Central memory CD8-positive, alpha-beta T cell (primary cell): ENCODE results near the gene PCDHA9.
"Not testable (repeated sequence)": the region's sequence is repeated elsewhere in the genome, so short reads cannot be mapped to it uniquely, and the experiment has no call there.

Source experiments
- ATAC-seq: fragments of 150-1000 bp; cut with Tn5 transposase; replicated peaks from 2 replicates; pipeline ENCODE4 v1.10.0; 2022; ENCODE audit warnings: mild to moderate bottlenecking, moderate FRiP score, moderate number of reproducible peaks; ENCODE audit not compliant: poor library complexity, severe bottlenecking; ENCODE audit errors: extremely low read depth
- DNase-seq, 2 donors: peaks; one replicate each; pipeline ENCODE4 v3.0.0; 2021; ENCODE audit warnings: low spot score in 2 of 2
- H3K27ac Mint-ChIP-seq: one replicate; pipeline ENCODE4 v1.8.0; 2022; ENCODE audit warnings: low read depth, mild to moderate bottlenecking, moderate library complexity, mixed read lengths
- H3K27me3 Mint-ChIP-seq: one replicate; pipeline ENCODE4 v1.8.0; 2022; ENCODE audit warnings: mixed read lengths
- H3K36me3 Mint-ChIP-seq: one replicate; pipeline ENCODE4 v1.8.0; 2022; ENCODE audit warnings: mild to moderate bottlenecking, moderate library complexity, mixed read lengths; ENCODE audit not compliant: insufficient read depth
- H3K4me1 Mint-ChIP-seq: one replicate; pipeline ENCODE4 v1.8.0; 2022; ENCODE audit warnings: mixed read lengths
- H3K4me3 Mint-ChIP-seq: one replicate; pipeline ENCODE4 v1.8.0; 2022; ENCODE audit warnings: mild to moderate bottlenecking, moderate library complexity, mixed read lengths
- H3K9me3 Mint-ChIP-seq: one replicate; pipeline ENCODE4 v1.8.0; 2022; ENCODE audit warnings: mixed read lengths

PCDHA9 gene, protein sequence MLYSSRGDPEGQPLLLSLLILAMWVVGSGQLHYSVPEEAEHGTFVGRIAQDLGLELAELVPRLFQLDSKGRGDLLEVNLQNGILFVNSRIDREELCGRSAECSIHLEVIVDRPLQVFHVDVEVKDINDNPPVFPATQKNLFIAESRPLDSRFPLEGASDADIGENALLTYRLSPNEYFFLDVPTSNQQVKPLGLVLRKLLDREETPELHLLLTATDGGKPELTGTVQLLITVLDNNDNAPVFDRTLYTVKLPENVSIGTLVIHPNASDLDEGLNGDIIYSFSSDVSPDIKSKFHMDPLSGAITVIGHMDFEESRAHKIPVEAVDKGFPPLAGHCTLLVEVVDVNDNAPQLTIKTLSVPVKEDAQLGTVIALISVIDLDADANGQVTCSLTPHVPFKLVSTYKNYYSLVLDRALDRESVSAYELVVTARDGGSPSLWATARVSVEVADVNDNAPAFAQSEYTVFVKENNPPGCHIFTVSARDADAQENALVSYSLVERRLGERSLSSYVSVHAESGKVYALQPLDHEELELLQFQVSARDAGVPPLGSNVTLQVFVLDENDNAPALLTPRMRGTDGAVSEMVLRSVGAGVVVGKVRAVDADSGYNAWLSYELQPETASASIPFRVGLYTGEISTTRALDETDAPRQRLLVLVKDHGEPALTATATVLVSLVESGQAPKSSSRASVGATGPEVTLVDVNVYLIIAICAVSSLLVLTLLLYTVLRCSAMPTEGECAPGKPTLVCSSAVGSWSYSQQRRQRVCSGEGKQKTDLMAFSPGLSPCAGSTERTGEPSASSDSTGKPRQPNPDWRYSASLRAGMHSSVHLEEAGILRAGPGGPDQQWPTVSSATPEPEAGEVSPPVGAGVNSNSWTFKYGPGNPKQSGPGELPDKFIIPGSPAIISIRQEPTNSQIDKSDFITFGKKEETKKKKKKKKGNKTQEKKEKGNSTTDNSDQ

DNA sequence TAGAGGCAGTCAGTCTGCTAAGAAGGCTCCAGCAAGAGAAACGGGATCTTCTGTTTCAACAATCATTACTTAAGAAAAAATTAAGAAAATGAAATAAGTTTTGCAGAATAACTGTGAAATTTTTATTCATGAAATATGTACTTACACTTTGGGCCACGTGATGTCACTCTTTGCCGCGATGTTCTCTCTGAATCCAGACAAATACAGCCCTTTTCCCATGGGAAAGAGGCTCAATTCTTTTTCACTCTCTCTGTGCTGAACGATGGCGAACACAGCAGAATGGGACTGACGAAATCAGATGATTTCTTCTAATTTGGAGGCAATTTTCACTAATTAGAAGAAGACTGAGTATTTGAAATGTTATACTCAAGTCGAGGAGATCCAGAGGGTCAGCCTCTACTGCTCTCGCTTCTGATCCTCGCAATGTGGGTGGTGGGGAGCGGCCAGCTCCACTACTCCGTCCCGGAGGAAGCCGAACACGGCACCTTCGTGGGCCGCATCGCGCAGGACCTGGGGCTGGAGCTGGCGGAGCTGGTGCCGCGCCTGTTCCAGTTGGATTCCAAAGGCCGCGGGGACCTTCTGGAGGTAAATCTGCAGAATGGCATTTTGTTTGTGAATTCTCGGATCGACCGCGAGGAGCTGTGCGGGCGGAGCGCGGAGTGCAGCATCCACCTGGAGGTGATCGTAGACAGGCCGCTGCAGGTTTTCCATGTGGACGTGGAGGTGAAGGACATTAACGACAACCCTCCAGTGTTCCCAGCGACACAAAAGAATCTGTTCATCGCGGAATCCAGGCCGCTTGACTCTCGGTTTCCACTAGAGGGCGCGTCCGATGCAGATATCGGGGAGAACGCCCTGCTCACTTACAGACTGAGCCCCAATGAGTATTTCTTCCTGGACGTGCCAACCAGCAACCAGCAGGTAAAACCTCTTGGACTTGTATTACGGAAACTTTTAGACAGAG, at the start of gene PCDHA9:
TSS of gene PCDHA9 (plus strand) at position 244 of the 964 bp plus-strand sequence. CDS start at position 358, 114 bp downstream.
- not testable (repeated sequence) for ATAC-seq, H3K4me1 Mint-ChIP-seq, DNase-seq, H3K4me3 Mint-ChIP-seq, H3K27ac Mint-ChIP-seq, H3K36me3 Mint-ChIP-seq, H3K9me3 Mint-ChIP-seq
- peaks cover 33% of the 10 kb centered on the region for H3K27me3 Mint-ChIP-seq

DNA sequence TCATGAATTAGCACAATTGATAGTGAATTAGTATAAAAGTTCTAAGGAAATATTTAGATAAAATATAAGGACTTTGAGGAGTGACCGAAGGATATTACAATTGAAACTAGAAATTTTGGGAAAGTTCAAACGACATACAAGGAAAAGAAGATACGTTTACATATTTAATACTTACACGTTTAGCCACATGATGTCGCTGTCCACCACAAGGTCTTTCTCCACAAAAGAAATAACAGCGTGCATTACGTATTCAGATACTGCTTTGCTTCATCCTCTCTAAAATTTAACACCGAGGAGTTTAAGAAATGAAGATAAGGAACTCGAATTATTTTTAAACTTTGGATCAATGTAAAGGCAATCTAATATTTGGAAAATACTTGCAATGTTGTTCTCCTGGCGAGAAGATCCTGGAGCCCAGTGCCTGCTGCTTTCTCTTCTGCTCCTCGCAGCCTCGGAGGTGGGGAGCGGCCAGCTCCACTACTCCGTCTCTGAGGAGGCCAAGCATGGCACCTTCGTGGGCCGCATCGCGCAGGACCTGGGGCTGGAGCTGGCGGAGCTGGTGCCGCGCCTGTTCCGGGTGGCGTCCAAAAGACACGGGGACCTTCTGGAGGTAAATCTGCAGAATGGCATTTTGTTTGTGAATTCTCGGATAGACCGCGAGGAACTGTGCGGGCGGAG, 47.2 kb upstream of the PCDHA9 start, which contains the start of gene PCDHA3:
TSS of gene PCDHA3 (plus strand) at position 242 of the 678 bp plus-strand sequence.
- H3K36me3 Mint-ChIP-seq: no peaks in the 10 kb centered on the region
- H3K27me3 Mint-ChIP-seq: peaks cover 26% of the 10 kb centered on the region
- H3K9me3 Mint-ChIP-seq: no peaks in the 10 kb centered on the region
- H3K27ac Mint-ChIP-seq: no peak within 1 kb of the TSS
- no peaks in the 10 kb centered on the region for H3K4me1 Mint-ChIP-seq
- no peak within 1 kb of the TSS for H3K4me3 Mint-ChIP-seq
- DNase-seq (no peak), ATAC-seq (no peak)

DNA sequence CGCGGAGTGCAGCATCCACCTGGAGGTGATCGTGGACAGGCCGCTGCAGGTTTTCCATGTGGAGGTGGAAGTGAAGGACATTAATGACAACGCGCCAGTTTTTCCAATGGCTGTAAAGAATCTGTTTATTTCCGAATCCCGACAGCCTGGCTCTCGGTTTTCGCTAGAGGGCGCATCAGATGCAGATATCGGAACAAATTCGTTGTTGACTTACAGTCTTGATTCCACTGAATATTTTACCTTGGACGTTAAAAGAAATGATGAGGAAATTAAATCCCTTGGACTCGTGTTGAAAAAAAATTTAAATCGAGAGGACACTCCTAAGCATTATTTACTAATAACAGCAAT, 46.7 kb upstream of the PCDHA9 start:
- no peaks in the 10 kb centered on the region for H3K9me3 Mint-ChIP-seq

DNA sequence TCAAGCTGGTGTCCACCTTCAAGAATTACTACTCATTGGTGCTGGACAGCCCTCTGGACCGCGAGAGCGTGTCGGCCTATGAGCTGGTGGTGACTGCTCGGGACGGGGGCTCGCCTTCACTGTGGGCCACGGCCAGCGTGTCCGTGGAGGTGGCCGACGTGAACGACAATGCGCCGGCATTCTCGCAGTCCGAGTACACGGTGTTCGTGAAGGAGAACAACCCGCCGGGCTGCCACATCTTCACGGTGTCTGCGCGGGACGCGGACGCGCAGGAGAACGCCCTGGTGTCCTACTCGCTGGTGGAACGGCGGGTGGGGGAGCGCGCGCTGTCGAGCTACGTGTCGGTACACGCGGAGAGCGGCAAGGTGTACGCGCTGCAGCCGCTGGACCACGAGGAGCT, 45.8 kb upstream of the PCDHA9 start:
- H3K36me3 Mint-ChIP-seq, H3K4me3 Mint-ChIP-seq, H3K9me3 Mint-ChIP-seq, H3K4me1 Mint-ChIP-seq, H3K27ac Mint-ChIP-seq, DNase-seq, ATAC-seq: not testable (repeated sequence)
- peaks cover 35% of the 10 kb centered on the region for H3K27me3 Mint-ChIP-seq

More for the DNA sequence above, 46.7 kb upstream of the PCDHA9 start:
- Mint-ChIP-seq H3K27me3 (peaks cover 31% of the 10 kb centered on the region), H3K27ac (no peak overlapping the region), H3K36me3 (no peaks in the 10 kb centered on the region), H3K4me1 (no peaks in the 10 kb centered on the region), H3K4me3 (no peak overlapping the region)
- DNase-seq (no peak), ATAC-seq (no peak)

DNA sequence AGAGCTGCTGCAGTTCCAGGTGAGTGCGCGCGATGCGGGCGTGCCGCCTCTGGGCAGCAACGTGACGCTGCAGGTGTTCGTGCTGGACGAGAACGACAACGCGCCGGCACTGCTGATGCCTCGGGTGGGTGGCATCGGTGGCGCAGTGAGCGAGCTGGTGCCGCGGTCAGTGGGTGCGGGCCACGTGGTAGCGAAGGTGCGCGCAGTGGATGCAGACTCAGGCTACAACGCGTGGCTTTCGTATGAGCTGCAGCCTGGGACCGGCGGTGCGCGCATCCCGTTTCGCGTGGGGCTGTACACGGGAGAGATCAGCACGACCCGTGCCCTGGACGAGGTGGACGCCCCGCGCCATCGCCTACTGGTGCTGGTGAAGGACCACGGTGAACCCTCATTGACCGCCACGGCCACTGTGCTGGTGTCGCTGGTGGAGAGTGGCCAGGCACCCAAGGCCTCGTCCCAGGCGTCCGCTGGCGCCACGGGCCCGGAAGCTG, 45.4 kb upstream of the PCDHA9 start:
- no peak for ATAC-seq
- Mint-ChIP-seq H3K4me1 (no peaks in the 10 kb centered on the region), H3K27ac (no peak overlapping the region)

DNA sequence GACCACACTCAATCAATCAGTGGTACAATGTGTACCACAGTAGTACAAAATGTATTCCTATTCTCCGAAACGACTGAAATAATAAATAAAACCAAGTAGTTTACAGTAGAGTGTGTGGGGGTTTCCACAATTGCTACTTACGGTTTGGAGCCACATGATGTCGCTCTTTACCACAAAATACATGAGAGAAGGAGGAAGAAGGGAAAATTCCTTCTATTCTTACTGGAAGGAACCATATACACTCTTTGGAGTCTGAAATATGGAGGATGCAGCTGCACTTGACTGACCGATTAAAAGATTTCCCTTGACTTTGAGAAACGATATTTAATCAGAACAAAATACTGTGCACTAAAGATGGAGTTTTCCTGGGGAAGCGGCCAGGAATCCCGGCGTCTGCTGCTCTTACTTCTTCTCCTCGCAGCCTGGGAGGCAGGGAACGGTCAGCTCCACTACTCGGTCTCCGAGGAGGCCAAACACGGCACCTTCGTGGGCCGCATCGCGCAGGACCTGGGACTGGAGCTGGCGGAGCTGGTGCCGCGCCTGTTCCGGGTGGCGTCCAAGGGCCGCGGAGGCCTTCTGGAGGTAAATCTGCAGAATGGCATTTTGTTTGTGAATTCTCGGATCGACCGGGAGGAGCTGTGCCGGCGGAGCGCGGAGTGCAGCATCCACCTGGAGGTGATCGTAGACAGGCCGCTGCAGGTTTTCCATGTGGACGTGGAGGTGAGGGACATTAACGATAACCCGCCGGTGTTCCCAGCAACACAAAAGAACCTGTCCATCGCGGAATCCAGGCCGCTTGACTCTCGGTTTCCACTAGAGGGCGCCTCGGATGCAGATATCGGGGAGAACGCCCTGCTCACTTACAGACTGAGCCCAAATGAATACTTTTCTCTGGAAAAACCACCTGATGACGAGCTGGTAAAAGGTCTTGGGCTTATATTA, 41.1 kb upstream of the PCDHA9 start, which contains the start of gene PCDHA4:
TSS of gene PCDHA4 (plus strand) at position 235 of the 942 bp plus-strand sequence.
- Mint-ChIP-seq H3K27me3 (peaks cover 34% of the 10 kb centered on the region), H3K4me1 (no peaks in the 10 kb centered on the region), H3K9me3 (no peaks in the 10 kb centered on the region), H3K36me3 (no peaks in the 10 kb centered on the region), H3K4me3 (no peak within 1 kb of the TSS), H3K27ac (no peak within 1 kb of the TSS)
- DNase-seq (no peak), ATAC-seq (no peak)

More for the DNA sequence above, 45.4 kb upstream of the PCDHA9 start:
- H3K4me3 Mint-ChIP-seq: no peak overlapping the region
- no peak for DNase-seq
- H3K27me3 Mint-ChIP-seq: peaks cover 35% of the 10 kb centered on the region
- H3K9me3 Mint-ChIP-seq: no peaks in the 10 kb centered on the region
- no peaks in the 10 kb centered on the region for H3K36me3 Mint-ChIP-seq

DNA sequence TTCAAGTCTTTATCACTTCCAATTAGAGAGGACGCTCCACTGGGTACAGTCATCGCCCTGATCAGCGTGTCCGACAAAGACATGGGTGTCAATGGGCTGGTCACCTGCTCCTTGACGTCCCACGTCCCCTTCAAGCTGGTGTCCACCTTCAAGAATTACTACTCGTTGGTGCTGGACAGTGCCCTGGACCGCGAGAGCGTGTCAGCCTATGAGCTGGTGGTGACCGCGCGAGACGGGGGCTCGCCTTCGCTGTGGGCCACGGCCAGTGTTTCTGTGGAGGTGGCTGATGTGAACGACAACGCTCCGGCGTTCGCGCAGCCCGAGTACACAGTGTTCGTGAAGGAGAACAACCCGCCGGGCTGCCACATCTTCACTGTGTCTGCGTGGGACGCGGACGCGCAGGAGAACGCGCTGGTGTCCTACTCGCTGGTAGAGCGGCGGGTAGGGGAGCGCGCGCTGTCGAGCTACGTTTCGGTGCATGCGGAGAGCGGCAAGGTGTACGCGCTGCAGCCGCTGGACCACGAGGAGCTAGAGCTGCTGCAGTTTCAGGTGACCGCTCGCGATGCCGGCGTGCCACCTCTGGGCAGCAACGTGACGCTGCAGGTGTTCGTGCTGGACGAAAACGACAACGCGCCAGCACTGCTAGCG, 39.8 kb upstream of the PCDHA9 start:
- not testable (repeated sequence) for H3K36me3 Mint-ChIP-seq, H3K4me1 Mint-ChIP-seq
- peaks cover 34% of the 10 kb centered on the region for H3K27me3 Mint-ChIP-seq

DNA sequence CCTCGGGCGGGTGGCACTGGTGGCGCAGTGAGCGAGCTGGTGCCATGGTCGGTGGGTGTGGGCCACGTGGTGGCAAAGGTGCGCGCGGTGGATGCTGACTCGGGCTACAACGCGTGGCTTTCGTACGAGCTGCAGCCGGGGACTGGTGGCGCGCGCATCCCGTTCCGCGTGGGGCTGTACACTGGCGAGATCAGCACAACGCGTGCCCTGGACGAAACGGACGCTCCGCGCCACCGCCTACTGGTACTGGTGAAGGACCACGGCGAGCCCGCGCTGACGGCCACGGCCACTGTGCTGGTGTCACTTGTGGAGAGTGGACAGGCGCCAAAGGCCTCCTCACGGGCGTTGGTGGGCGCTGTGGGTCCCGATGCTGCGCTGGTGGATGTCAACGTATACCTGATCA, 39.3 kb upstream of the PCDHA9 start:
- ATAC-seq: no peak
- Mint-ChIP-seq H3K4me1 (no peaks in the 10 kb centered on the region), H3K4me3 (no peak overlapping the region), H3K27me3 (peaks cover 34% of the 10 kb centered on the region), H3K27ac (no peak overlapping the region), H3K36me3 (no peaks in the 10 kb centered on the region), H3K9me3 (no peaks in the 10 kb centered on the region)
- no peak for DNase-seq

More for the DNA sequence above, 39.8 kb upstream of the PCDHA9 start:
- not testable (repeated sequence) for ATAC-seq, H3K9me3 Mint-ChIP-seq, H3K27ac Mint-ChIP-seq, DNase-seq, H3K4me3 Mint-ChIP-seq

DNA sequence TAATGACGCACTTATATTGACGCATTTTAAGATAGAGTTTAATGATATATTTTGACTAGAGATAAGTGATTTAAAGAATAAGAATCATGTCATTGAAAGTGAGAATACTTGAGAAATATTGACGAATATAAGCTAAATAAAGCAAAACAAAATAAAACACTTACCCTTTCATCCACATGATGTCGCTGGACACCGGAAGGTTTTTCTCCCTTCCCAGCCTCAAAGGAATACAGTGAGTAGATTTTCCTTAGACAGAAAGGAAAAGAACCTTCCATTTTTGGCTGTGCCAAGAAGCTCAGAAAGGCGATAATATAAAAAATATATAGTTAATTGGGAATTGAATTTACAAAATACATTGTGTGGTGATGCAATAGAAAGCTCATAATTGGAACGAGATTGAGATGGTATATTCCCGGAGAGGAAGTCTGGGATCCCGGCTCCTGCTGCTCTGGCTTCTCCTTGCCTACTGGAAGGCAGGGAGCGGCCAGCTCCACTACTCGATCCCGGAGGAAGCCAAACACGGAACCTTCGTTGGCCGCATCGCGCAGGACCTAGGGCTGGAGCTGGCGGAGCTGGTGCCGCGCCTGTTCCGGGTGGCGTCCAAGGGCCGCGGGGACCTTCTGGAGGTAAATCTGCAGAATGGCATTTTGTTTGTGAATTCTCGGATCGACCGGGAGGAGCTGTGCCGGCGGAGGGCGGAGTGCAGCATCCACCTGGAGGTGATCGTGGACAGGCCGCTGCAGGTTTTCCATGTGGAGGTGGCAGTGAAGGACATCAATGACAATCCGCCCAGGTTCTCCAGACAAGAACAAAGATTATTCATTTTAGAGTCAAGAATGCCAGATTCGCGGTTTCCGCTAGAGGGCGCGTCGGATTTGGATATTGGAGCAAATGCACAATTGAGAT, 26.6 kb upstream of the PCDHA9 start, which contains the start of gene PCDHA5:
TSS of gene PCDHA5 (plus strand) at position 239 of the 906 bp plus-strand sequence.
- DNase-seq: no peak
- no peak within 1 kb of the TSS for H3K4me3 Mint-ChIP-seq
- no peak within 1 kb of the TSS for H3K27ac Mint-ChIP-seq
- no peaks in the 10 kb centered on the region for H3K4me1 Mint-ChIP-seq
- H3K9me3 Mint-ChIP-seq: peaks cover 2% of the 10 kb centered on the region
- H3K27me3 Mint-ChIP-seq: peaks cover 14% of the 10 kb centered on the region
- ATAC-seq: no peak
- H3K36me3 Mint-ChIP-seq: no peaks in the 10 kb centered on the region

DNA sequence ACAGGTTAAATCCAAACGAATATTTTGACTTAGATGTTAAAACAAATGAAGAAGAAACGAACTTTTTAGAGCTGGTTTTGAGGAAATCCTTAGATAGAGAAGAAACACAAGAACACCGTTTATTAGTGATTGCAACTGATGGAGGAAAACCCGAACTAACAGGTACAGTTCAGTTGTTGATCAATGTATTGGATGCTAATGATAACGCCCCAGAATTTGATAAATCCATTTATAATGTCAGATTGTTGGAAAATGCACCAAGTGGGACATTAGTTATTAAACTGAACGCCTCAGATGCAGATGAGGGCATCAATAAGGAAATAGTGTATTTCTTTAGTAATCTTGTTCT, 25.9 kb upstream of the PCDHA9 start:
- Mint-ChIP-seq H3K27ac (no peak overlapping the region), H3K9me3 (no peaks in the 10 kb centered on the region), H3K36me3 (no peaks in the 10 kb centered on the region), H3K27me3 (peaks cover 15% of the 10 kb centered on the region), H3K4me3 (no peak overlapping the region), H3K4me1 (no peaks in the 10 kb centered on the region)
- DNase-seq (no peak), ATAC-seq (no peak)
